ENCODE data around the gene PTGIR. TPM values are rescaled to one million over a fixed set of nuclear protein-coding genes. Genes with fewer than 3 reads are reported as not detected.

Gene PTGIR
- 10 to 100 TPM in 1 of 4 donors, 1 to 10 TPM in 3; 4.8 to 10.2 (median 7.9) TPM for total RNA-seq

- DNase-seq (ENCODE audit: low spot score) (no peak), ATAC-seq (ENCODE audit: low FRiP score) (peak; percentile 57)
Measured at GRCh38 chr19:46624958-46625661, at the start of gene PTGIR. PTGIR (minus strand) TSS chr19:46625089; CDS start chr19:46624225, 864 bp downstream.

DNA sequence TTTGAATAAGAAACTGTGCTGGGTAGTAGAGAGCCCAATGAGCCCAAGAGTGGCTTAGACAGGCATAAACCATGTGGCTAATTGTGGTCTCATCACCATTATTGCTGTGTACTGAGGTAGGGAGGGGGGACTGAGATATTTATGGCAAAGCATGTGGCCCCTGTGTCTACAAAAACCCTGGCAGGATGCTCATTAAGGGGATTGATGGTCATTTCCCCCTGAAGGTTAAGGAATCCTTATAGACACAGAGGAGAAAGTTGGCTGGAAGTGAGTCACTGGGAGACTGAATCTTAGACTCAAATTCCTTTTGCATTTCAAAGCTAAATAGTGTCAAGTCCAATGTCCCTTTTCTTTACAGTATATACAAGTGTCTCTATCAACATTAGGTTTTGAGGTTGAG is 45.9 kb upstream of the PTGIR start:
- DNase-seq (ENCODE audit: low spot score) (no peak), ATAC-seq (ENCODE audit: low FRiP score) (no peak)

More at GRCh38 chr19:46624958-46625661, at the start of gene PTGIR:
- TF ChIP-seq CTCF (IDR thresholded peaks at IDR 0.05) = no peak

GRCh38 chr19:46668662-46669061 is 43.8 kb upstream of the PTGIR start:
- DNase-seq (ENCODE audit: low spot score) (no peak), ATAC-seq (ENCODE audit: low FRiP score) (no peak)
- no peak for TF ChIP-seq CTCF (IDR thresholded peaks at IDR 0.05)

More for the DNA sequence above, 45.9 kb upstream of the PTGIR start:
- TF ChIP-seq CTCF (IDR thresholded peaks at IDR 0.05) = no peak

DNA sequence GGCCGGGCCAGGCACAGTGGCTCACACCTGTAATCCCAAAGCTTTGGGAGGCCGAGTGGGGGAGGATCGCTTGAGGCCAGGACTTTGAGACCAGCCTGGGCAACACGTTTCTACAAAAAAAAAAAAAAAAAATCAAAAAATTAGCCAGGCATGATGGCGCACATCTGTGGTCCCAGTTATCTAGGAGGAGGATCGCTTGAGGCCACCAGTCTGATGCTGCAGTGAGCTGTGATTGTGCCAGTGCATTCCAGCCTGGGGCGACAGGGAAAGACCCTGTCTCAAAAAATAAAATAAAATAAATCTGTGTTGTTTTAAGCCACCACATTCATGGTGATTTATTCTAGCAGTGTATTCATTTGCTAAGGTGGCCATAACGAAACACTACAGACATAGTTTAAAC is 40.2 kb upstream of the PTGIR start:
- TF ChIP-seq CTCF (IDR thresholded peaks at IDR 0.05) = no peak
- ATAC-seq (ENCODE audit: low FRiP score) (no peak), DNase-seq (ENCODE audit: low spot score) (no peak)

DNA sequence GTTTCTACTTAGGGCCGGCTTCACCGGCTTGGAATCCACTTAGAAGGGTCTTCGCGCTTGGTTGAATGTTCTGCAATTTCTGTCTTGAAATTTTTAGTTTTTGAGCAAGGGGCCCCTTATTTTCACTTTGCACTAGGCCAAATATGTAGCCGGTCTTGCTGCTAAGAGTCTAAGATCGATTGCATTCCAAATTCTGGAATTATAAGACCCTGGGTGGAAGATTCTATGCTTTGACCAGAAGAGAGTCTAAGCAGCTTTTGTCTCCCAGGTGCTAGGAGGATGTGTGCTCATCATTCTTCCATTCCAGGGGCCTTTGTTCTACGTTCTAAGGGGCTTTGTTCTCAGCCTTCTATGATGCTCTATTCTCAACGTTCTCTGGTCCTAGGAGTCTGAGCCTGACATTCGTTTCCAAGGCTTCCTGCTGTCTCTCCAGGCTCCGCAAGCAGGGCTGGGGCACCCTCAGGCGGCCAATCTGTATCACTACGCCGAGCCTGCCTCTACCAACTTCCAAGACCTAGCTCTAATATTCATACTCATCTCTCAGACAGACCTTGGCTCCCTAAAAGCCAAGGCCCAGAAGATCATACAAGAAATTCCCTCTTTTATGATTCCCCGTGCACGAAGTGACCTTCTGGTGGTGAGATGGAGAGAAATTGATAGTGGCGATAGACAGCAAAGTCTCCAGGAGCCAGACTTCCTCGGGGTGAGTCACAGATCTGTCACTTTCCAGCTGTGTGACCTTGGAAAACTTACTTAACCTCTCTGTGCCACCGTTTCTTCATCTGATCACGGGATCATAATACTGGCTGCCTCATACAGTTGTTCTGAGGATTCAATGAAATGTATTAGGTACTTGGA is 37.1 kb upstream of the PTGIR start:
- ATAC-seq (ENCODE audit: low FRiP score) (peak; percentile 72), DNase-seq (ENCODE audit: low spot score) (peak; percentile 47)
- TF ChIP-seq CTCF (IDR thresholded peaks at IDR 0.05) = peak in 1 of 3 donors; percentile 37

DNA sequence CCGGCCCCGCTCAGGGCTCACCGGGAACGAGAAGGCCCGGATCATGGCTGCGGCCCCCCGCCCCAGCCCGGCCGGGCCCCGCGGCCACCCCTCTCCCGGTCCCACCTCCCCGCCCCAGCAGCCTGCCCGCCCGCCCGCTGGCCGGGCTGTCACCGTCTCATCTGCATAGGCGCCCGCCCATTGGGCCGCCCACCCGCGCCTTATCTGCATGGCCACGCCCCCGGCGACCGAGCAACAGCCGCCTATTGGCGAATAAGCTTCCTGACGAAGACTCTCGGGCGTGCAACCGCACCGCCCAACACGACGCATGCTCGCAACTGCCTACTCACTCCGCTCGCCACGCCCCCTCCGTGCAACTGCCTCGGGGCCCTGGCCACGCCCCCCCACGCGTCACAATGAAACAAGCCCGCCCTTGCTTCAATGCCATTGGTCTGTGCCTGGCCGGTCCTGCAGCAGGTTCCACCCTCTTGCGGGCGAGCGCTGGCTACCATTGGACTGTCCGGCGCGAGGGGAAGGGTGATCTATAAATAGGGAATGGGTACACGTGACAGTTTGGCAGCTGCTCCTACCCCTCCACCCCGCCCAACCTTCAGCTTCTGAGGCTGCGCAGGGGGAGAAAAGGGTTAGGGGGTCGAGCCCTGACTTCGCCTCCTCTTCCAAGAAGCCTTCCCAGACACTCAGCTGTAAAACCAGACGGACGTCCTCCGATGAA is 36.3 kb upstream of the PTGIR start, which contains the start of gene DACT3:
Gene DACT3, minus strand, starts transcription at position 163 of the 712 bp plus-strand sequence. Its CDS starts 118 bp downstream, at position 45.
- TF ChIP-seq CTCF (IDR thresholded peaks at IDR 0.05) = no peak
- ATAC-seq (ENCODE audit: low FRiP score) (peak; percentile 99), DNase-seq (ENCODE audit: low spot score) (peak; percentile 100)

All from omental fat pad (tissue), 4 donors.